HEK293 (cell line): ENCODE measurements around the gene CCSER1.
"Not testable (repeated sequence)": the region's sequence is repeated elsewhere in the genome, so short reads cannot be mapped to it uniquely, and the experiment has no call there.

Experiments
- CTCF ChIA-PET: fragments of 350-600 bp; formaldehyde crosslinking; extraction: SDS; loops from one replicate; lab custom pipeline; 2021; ENCODE audit warnings: antibody characterized with exemption; lab: Yijun Ruan, JAX
- POLR2A ChIA-PET: fragments of 300-600 bp; formaldehyde crosslinking; extraction: SDS; loops from one replicate; lab custom pipeline; 2020; ENCODE audit warnings: antibody characterized with exemption, inconsistent platforms; lab: Yijun Ruan, JAX
- H3K27ac ChIP-seq: fragments of 200-500 bp; sonication (Bioruptor generic); 2 replicates; pipeline ENCODE4 v1.5.1; 2014; ENCODE audit warnings: low read depth, low read length, control low read depth, inconsistent platforms; ENCODE audit errors: extremely low read depth
- H3K36me3 ChIP-seq, 2 experiments: fragments of 200-500 bp in 1 of 2; sonication (Bioruptor generic) in 1 of 2; 1 replicate in 1 of 2; 2 replicates in 1 of 2; pipeline ENCODE4 v1.5.1; 2014 to 2017; ENCODE audit warnings: inconsistent platforms in 2 of 2, low read length in 2 of 2; ENCODE audit not compliant: control insufficient read depth in 2 of 2, insufficient read depth in 1 of 2
- H3K4me1 ChIP-seq: fragments of 200-500 bp; sonication (Bioruptor generic); 2 replicates; pipeline ENCODE4 v1.5.1; 2014; ENCODE audit warnings: mild to moderate bottlenecking, low read length, inconsistent platforms; ENCODE audit not compliant: control insufficient read depth, insufficient read depth
- H3K4me3 ChIP-seq: 2 replicates; pipeline ENCODE4 v1.5.1; 2011; ENCODE audit warnings: low read depth, mild to moderate bottlenecking, control low read depth, low read length, moderate library complexity
- H3K9me3 ChIP-seq: fragments of 200-500 bp; sonication (Bioruptor generic); 2 replicates; pipeline ENCODE4 v1.5.1; 2014; ENCODE audit warnings: low read depth, low read length, inconsistent platforms; ENCODE audit not compliant: control insufficient read depth, insufficient read depth
- GLI2 ChIP-seq: fragments of 450-650 bp; formaldehyde crosslinking; IDR thresholded peaks from 2 replicates; pipeline ENCODE4; 2017; ENCODE audit warnings: missing biosample characterization, missing genetic modification characterization, low read depth, borderline replicate concordance
- MEIS1 ChIP-seq: sonication (generic); formaldehyde crosslinking; IDR thresholded peaks from 2 replicates; pipeline ENCODE4 v1.8.1; 2022; ENCODE audit warnings: missing genetic modification reagents, mild to moderate bottlenecking, borderline replicate concordance
- SP2 ChIP-seq: fragments of 450-650 bp; formaldehyde crosslinking; IDR thresholded peaks from 2 replicates; pipeline ENCODE4 v1.5.1; 2016; ENCODE audit warnings: missing biosample characterization, missing genetic modification characterization
- SP3 ChIP-seq: fragments of 450-650 bp; formaldehyde crosslinking; IDR thresholded peaks from 2 replicates; pipeline ENCODE4 v1.5.1; 2016; ENCODE audit warnings: missing biosample characterization, missing genetic modification characterization
- SP7 ChIP-seq: fragments of 450-650 bp; formaldehyde crosslinking; IDR thresholded peaks from 2 replicates; pipeline ENCODE4 v1.5.1; 2016; ENCODE audit warnings: missing biosample characterization, missing genetic modification characterization
- ZBTB8A ChIP-seq: fragments of 450-650 bp; formaldehyde crosslinking; IDR thresholded peaks from 2 replicates; pipeline ENCODE4 v1.5.1; 2016; ENCODE audit warnings: missing biosample characterization, missing genetic modification characterization
- ZFHX2 ChIP-seq: fragments of 450-650 bp; formaldehyde crosslinking; conservative IDR thresholded peaks from 2 replicates; pipeline ENCODE4 v1.5.1; 2016; ENCODE audit warnings: missing biosample characterization, missing genetic modification characterization
- ZFP3 ChIP-seq: fragments of 450-650 bp; formaldehyde crosslinking; IDR thresholded peaks from 2 replicates; pipeline ENCODE4 v1.5.1; 2016; ENCODE audit warnings: low read depth, missing biosample characterization, missing genetic modification characterization
- ZIC2 ChIP-seq: fragments of 450-650 bp; formaldehyde crosslinking; IDR thresholded peaks from 2 replicates; pipeline ENCODE4 v1.5.1; 2016; ENCODE audit warnings: missing biosample characterization, missing genetic modification characterization
- ZNF155 ChIP-seq: fragments of 450-650 bp; formaldehyde crosslinking; IDR thresholded peaks from 2 replicates; pipeline ENCODE4 v1.5.1; 2016; ENCODE audit warnings: missing biosample characterization, missing genetic modification characterization
- ZNF16 ChIP-seq: fragments of 450-650 bp; formaldehyde crosslinking; IDR thresholded peaks from 2 replicates; pipeline ENCODE4 v1.5.1; 2016; ENCODE audit warnings: low read depth, missing biosample characterization, missing genetic modification characterization
- ZNF169 ChIP-seq: fragments of 450-650 bp; formaldehyde crosslinking; IDR thresholded peaks from 2 replicates; pipeline ENCODE4 v1.5.1; 2016; ENCODE audit warnings: missing biosample characterization, missing genetic modification characterization
- ZNF274 ChIP-seq, 2 experiments: fragments of 200-500 bp in 1 of 2; fragments of 450-650 bp in 1 of 2; sonication (Bioruptor generic) in 1 of 2; formaldehyde crosslinking in 1 of 2; IDR thresholded peaks; 2 replicates each; pipeline versions ENCODE4 v1.5.1 to v1.6.1; 2014 to 2016; ENCODE audit warnings: borderline replicate concordance in 1 of 2, inconsistent platforms in 1 of 2, low read length in 1 of 2, missing biosample characterization in 1 of 2, missing genetic modification characterization in 1 of 2
- ZNF391 ChIP-seq: fragments of 450-650 bp; formaldehyde crosslinking; IDR thresholded peaks from 2 replicates; pipeline ENCODE4 v1.5.1; 2016; ENCODE audit warnings: low read depth, missing biosample characterization, missing genetic modification characterization, borderline replicate concordance
- ZNF548 ChIP-seq: fragments of 450-650 bp; formaldehyde crosslinking; IDR thresholded peaks from 2 replicates; pipeline ENCODE4 v1.5.1; 2016; ENCODE audit warnings: missing biosample characterization, missing genetic modification characterization
- ZNF558 ChIP-seq: fragments of 450-650 bp; formaldehyde crosslinking; IDR thresholded peaks from 2 replicates; pipeline ENCODE4 v1.5.1; 2016; ENCODE audit warnings: missing biosample characterization, missing genetic modification characterization
- ZNF621 ChIP-seq: fragments of 450-650 bp; formaldehyde crosslinking; IDR thresholded peaks from 2 replicates; pipeline ENCODE4 v1.5.1; 2017; ENCODE audit warnings: missing biosample characterization, missing genetic modification characterization
- ZNF654 ChIP-seq: fragments of 450-650 bp; formaldehyde crosslinking; IDR thresholded peaks from 2 replicates; pipeline ENCODE4 v1.5.1; 2016; ENCODE audit warnings: low read depth, missing biosample characterization, missing genetic modification characterization
- TF ChIP-seq, protein P1 (sequence below): fragments of 450-650 bp; formaldehyde crosslinking; IDR thresholded peaks from 2 replicates; pipeline ENCODE4 v1.5.1; 2016; ENCODE audit warnings: missing biosample characterization, missing genetic modification characterization
- TF ChIP-seq, protein P2 (sequence below): fragments of 450-650 bp; formaldehyde crosslinking; IDR thresholded peaks from 2 replicates; pipeline ENCODE4 v1.5.1; 2016; ENCODE audit warnings: missing biosample characterization, missing genetic modification characterization
- TF ChIP-seq, protein P3 (sequence below): fragments of 450-650 bp; formaldehyde crosslinking; IDR thresholded peaks from 2 replicates; pipeline ENCODE4 v1.5.1; 2016; ENCODE audit warnings: missing biosample characterization, missing genetic modification characterization
- TF ChIP-seq, protein P4 (sequence below): fragments of 450-650 bp; formaldehyde crosslinking; IDR thresholded peaks from 2 replicates; pipeline ENCODE4 v1.5.1; 2016; ENCODE audit warnings: missing biosample characterization, missing genetic modification characterization, low read depth

CCSER1 gene

DNA sequence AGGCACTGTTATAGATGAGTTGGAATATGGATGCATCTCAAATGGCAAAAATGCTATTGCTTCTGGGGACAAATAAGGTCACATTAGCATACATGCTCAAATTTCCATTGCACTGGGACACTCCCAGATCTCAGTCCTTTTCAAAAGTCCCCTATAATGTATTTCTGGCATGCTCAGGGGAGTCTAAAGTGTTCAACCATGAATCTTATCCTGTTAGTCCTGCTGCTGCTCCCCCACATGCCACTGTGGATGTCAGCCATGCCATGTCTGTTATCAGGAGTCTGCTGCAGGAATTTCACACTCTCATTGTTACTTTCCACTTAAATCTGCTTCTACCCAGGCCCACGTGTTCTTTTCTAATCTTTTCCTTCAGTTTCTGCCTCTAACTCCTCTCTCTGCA, 1000.6 kb downstream of the CCSER1 start:
- Histone ChIP-seq H3K4me1 (0 out of 2 replicates have a peak, but pooled peaks cover 4% of the 10 kb centered on the region), H3K27ac (no peak overlapping the region), H3K9me3 (no peaks in the 10 kb centered on the region), H3K36me3 (no peaks in the 10 kb centered on the region)
- POLR2A ChIA-PET = no interaction called here
- TF ChIP-seq, protein P1, sequence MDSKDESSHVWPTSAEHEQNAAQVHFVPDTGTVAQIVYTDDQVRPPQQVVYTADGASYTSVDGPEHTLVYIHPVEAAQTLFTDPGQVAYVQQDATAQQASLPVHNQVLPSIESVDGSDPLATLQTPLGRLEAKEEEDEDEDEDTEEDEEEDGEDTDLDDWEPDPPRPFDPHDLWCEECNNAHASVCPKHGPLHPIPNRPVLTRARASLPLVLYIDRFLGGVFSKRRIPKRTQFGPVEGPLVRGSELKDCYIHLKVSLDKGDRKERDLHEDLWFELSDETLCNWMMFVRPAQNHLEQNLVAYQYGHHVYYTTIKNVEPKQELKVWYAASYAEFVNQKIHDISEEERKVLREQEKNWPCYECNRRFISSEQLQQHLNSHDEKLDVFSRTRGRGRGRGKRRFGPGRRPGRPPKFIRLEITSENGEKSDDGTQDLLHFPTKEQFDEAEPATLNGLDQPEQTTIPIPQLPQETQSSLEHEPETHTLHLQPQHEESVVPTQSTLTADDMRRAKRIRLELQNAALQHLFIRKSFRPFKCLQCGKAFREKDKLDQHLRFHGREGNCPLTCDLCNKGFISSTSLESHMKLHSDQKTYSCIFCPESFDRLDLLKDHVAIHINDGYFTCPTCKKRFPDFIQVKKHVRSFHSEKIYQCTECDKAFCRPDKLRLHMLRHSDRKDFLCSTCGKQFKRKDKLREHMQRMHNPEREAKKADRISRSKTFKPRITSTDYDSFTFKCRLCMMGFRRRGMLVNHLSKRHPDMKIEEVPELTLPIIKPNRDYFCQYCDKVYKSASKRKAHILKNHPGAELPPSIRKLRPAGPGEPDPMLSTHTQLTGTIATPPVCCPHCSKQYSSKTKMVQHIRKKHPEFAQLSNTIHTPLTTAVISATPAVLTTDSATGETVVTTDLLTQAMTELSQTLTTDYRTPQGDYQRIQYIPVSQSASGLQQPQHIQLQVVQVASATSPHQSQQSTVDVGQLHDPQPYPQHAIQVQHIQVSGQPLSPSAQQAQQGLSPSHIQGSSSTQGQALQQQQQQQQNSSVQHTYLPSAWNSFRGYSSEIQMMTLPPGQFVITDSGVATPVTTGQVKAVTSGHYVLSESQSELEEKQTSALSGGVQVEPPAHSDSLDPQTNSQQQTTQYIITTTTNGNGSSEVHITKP (tag by site-specific recombination) = no peak
- TF ChIP-seq, all 188 proteins: peak for 0
- CTCF ChIA-PET = no interaction called here
- no peak overlapping the region for H3K4me3 ChIP-seq

DNA sequence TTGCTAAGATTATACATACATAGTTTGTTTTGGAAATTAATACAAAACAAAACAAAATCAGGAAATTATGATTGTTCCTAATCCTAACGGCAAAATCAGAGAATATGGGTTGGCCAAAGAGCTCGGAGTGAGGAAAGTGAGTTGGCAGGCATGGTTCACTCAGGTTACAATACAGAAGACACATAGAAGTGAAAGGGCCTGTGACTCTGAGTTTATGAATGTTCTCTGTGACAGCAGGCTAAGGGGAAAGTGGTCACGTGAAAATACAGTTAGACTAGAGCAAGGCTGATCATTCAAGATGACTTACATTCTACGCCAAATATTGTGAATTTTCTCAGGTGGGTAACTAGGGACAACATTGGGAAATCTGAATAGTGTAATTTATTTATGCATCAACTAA, 1001.3 kb downstream of the CCSER1 start:
- POLR2A ChIA-PET = no interaction called here
- no peak for TF ChIP-seq SP2
- Histone ChIP-seq H3K4me1 (0 out of 2 replicates have a peak, but pooled peaks cover 4% of the 10 kb centered on the region), H3K4me3 (no peak overlapping the region), H3K27ac (no peak overlapping the region), H3K9me3 (no peaks in the 10 kb centered on the region), H3K36me3 (no peaks in the 10 kb centered on the region)
- CTCF ChIA-PET = no interaction called here

DNA sequence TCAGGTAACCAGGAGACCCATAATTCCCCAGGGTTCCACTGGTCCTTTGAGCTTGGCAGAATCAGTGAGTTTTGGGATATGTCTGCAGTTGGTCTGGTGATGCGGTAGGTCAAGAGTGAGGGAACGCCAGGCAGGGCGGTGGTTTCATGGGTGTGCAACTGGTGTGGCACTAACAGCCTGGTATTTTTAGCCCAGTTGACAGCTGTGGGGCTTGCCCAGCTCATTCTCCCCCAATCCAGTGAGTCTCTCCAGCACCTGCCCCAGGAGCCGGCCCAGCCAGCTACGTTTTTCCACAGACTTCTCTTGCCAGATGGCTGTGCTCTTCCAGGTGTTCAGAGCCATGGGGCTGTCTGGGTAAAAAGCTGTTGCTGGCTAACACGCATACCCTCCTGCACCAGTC, 1019.9 kb downstream of the CCSER1 start:
- H3K27ac ChIP-seq = no peak overlapping the region
- no peak for TF ChIP-seq ZNF169
- TF ChIP-seq ZIC2 (tag by site-specific recombination) = no peak
- TF ChIP-seq, protein P2, sequence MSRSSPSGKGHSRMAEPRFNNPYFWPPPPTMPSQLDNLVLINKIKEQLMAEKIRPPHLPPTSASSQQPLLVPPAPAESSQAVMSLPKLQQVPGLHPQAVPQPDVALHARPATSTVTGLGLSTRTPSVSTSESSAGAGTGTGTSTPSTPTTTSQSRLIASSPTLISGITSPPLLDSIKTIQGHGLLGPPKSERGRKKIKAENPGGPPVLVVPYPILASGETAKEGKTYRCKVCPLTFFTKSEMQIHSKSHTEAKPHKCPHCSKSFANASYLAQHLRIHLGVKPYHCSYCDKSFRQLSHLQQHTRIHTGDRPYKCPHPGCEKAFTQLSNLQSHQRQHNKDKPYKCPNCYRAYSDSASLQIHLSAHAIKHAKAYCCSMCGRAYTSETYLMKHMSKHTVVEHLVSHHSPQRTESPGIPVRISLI (tag by site-specific recombination) = no peak
- TF ChIP-seq ZNF548 (tag by site-specific recombination) = no peak
- TF ChIP-seq SP3 = no peak
- TF ChIP-seq, protein P3, sequence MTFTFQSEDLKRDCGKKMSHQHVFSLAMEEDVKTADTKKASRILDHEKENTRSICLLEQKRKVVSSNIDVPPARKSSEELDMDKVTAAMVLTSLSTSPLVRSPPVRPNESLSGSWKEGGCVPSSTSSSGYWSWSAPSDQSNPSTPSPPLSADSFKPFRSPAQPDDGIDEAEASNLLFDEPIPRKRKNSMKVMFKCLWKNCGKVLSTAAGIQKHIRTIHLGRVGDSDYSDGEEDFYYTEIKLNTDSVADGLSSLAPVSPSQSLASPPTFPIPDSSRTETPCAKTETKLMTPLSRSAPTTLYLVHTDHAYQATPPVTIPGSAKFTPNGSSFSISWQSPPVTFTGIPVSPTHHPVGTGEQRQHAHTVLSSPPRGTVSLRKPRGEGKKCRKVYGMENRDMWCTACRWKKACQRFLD (tag by site-specific recombination) = no peak
- TF ChIP-seq, protein P4, sequence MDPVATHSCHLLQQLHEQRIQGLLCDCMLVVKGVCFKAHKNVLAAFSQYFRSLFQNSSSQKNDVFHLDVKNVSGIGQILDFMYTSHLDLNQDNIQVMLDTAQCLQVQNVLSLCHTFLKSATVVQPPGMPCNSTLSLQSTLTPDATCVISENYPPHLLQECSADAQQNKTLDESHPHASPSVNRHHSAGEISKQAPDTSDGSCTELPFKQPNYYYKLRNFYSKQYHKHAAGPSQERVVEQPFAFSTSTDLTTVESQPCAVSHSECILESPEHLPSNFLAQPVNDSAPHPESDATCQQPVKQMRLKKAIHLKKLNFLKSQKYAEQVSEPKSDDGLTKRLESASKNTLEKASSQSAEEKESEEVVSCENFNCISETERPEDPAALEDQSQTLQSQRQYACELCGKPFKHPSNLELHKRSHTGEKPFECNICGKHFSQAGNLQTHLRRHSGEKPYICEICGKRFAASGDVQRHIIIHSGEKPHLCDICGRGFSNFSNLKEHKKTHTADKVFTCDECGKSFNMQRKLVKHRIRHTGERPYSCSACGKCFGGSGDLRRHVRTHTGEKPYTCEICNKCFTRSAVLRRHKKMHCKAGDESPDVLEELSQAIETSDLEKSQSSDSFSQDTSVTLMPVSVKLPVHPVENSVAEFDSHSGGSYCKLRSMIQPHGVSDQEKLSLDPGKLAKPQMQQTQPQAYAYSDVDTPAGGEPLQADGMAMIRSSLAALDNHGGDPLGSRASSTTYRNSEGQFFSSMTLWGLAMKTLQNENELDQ (tag by site-specific recombination) = no peak
- TF ChIP-seq ZNF654 = no peak
- no peak for TF ChIP-seq ZFP3 (tag by site-specific recombination)
- TF ChIP-seq SP7 = no peak
- TF ChIP-seq ZBTB8A (tag by site-specific recombination) = no peak
- TF ChIP-seq ZFHX2 (tag by site-specific recombination) = no peak
- TF ChIP-seq ZNF274 (IDR thresholded peaks at IDR 0.05; ENCODE audit: low read length) = no peak
- TF ChIP-seq ZNF274 (tag by site-specific recombination; IDR thresholded peaks at IDR 0.05; ENCODE audit: borderline replicate concordance) = no peak
- TF ChIP-seq MEIS1 (CRISPR knock-in tag) = no peak
- TF ChIP-seq ZNF155 (tag by site-specific recombination) = no peak
- TF ChIP-seq ZNF558 (tag by site-specific recombination) = no peak
- TF ChIP-seq GLI2 (tag by site-specific recombination) = no peak
- no peak for TF ChIP-seq ZNF621 (tag by site-specific recombination)
- no peak for TF ChIP-seq ZNF391
- TF ChIP-seq ZNF16 (tag by site-specific recombination) = no peak
- H3K36me3 ChIP-seq = no peaks in the 10 kb centered on the region
- ChIA-PET POLR2A (no interaction called here), CTCF (interaction anchor here (0.6 kb wide), 1 partner anchor 1824 kb away, joined by 5 read pairs; no protein-coding TSS in a partner anchor)
- no peak overlapping the region for H3K4me3 ChIP-seq
- no peaks in the 10 kb centered on the region for H3K9me3 ChIP-seq
- no peaks in the 10 kb centered on the region for H3K4me1 ChIP-seq

DNA sequence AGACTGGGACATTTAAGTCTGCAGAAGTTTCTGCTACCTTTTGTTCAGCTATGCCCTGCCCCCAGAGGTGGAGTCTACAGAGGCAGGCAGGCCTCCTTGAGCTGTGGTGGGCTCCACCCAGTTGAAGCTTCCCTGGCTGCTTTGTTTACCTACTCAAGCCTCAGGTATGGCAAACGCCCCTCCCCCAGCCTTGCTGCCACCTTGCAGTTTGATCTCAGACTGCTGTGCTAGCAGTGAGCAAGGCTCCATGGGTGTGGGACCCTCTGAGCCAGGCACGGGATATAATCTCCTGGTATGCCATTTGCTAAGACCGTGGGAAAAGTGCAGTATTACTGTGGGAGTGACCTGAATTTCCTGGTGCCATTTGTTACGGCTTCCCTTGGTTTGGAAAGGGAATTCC, 1026.8 kb downstream of the CCSER1 start:
- H3K9me3 ChIP-seq, POLR2A ChIA-PET, H3K4me1 ChIP-seq, H3K4me3 ChIP-seq, H3K27ac ChIP-seq, H3K36me3 ChIP-seq: not testable (repeated sequence)
- CTCF ChIA-PET = interaction anchor here (0.7 kb wide), 1 partner anchor 453 kb away, joined by 4 read pairs; no protein-coding TSS in a partner anchor
